HG03565 (cell line): ENCODE results near the gene FLVCR1.

Source experiments
- ATAC-seq: cut with Tn5 transposase; IDR thresholded peaks from one replicate; pipeline ENCODE4 v1.9.1; 2021; ENCODE audit warnings: mild to moderate bottlenecking, moderate library complexity; ENCODE audit not compliant: unreplicated experiment

The FLVCR1 gene

GRCh38 chr1:212945056-212945455 is 87.0 kb downstream of the FLVCR1 start:
- no peak for ATAC-seq

GRCh38 chr1:212945463-212946160 is 87.5 kb downstream of the FLVCR1 start:
- ATAC-seq = no peak

GRCh38 chr1:212946872-212947271 is 88.8 kb downstream of the FLVCR1 start:
- ATAC-seq = no peak
